Measurements from ENCODE around the gene TTLL12. TPM values are rescaled to one million over a fixed set of nuclear protein-coding genes. Genes with fewer than 3 reads are reported as not detected.

TTLL12 gene
- polyA plus RNA-seq (ENCODE audit: insufficient read length in 4 of 4) = 10 to 100 TPM; 25.2 to 35.7 (median 26.1) TPM

- DNase-seq (ENCODE audit: low read depth in 4 of 4, low spot score in 2 of 4) = no peak
Measured at GRCh38 chr22:43186272-43187170, at the start of gene TTLL12. TTLL12 (minus strand) TSS chr22:43187134; CDS start chr22:43187069, 65 bp downstream.

GRCh38 chr22:43235445-43236409 lies 48.8 kb upstream of the TTLL12 start:
- no peak for DNase-seq (ENCODE audit: low read depth in 4 of 4, low spot score in 2 of 4)

DNA sequence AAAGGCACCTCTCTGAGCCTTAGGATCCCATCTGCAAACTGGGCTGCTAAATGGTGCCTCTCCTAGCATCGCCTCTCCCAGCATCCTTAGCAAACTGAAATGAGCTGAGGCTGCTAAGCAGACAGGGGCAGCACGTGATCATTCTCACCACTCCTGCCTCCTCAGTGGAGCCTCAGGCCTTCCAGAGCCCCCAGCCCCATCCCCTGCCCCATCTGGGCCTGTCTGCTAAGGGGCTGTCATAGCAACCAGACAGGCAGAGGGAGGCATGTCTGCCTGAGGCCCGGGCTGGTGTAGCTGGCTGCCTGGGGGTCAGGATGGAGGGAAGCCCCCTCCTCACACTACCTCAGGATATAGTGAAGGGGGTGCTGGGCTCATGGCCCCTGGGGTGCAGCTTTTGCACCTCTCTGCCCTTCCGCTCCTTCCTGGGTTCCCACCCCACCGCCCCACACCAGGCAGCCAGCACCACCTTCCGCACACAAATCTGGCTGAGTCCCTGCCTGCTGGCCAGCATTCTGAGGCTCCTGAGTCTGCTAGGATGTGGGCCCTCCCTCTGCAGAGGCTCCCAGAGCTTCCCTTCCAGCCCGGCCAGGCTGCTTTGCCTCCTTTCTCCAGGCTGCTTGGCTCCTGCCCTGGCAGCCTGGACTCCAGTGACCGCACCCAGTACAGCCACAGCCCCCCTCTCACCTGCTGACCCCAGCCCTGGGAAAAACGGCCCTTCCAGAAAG lies 47.5 kb upstream of the TTLL12 start:
- DNase-seq (ENCODE audit: low read depth in 4 of 4, low spot score in 2 of 4) = no peak

DNA sequence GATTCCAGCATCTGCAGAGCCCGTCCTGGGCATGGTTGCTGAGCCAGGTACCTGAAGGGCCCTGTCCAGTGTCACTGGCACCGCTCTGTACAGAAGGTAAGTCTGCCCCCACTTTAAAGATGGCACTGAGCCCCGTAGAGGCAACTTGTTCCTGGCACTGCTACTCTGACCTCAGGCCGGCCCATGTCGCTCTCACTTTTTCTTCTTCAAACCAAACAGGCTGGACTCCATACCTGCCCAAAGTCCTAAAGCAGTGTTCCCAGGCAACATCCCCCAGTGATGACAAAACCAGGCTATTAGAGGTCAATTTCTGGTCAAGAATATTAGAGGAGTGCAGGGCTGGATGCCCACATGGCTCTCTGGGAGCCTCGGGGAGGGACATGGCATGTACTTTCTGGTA lies 46.6 kb upstream of the TTLL12 start:
- DNase-seq (ENCODE audit: low read depth in 4 of 4, low spot score in 2 of 4) = no peak

DNA sequence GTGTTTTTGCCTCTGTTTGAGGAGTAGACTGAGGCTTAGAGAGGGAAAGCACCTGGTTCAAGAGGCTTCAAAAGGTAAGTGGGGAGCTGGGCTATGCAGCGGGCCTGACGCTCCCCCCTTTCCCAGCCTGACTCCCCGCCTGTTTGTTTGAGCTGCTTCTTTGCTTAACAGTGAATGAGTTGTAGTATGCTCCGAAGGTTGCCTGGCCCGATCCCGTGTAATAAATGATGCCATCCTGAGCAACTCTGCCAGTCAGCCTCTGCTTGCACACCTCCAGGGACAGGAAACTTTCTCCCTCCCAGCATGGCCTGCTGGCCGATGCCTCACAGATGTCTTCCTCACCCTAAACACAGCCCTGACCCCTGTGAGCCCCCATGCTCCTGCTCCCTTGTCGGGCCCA lies 45.5 kb upstream of the TTLL12 start:
- no peak for DNase-seq (ENCODE audit: low read depth in 4 of 4, low spot score in 2 of 4)

- DNase-seq (ENCODE audit: low read depth in 4 of 4, low spot score in 2 of 4) = no peak
Measured at GRCh38 chr22:43231724-43232034, 44.7 kb upstream of the TTLL12 start.

- DNase-seq (ENCODE audit: low read depth in 4 of 4, low spot score in 2 of 4) = peak in 1 of 4 donors; percentile 26
Measured at GRCh38 chr22:43230971-43231723, 44.2 kb upstream of the TTLL12 start.

DNA sequence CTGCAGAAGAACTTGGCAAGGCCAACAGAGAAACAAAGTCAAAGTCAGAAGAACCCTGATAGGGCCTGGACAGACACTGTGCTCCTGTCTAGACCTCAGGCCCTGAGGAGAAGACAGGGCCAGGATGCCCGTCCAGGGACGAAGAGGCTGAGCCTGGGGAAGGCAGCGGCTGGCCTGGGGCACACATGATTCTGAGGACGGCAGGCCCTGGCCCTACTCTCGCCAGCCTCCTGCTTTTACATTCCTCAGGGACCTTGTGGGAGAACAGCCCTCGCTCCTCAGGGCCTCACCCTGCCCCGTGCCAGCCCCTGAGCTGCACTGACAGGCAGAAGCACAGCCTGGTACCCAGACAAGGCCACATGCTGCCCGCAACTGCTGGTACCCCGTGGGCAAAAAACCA lies 43.6 kb upstream of the TTLL12 start:
- DNase-seq (ENCODE audit: low read depth in 4 of 4, low spot score in 2 of 4) = no peak

DNA sequence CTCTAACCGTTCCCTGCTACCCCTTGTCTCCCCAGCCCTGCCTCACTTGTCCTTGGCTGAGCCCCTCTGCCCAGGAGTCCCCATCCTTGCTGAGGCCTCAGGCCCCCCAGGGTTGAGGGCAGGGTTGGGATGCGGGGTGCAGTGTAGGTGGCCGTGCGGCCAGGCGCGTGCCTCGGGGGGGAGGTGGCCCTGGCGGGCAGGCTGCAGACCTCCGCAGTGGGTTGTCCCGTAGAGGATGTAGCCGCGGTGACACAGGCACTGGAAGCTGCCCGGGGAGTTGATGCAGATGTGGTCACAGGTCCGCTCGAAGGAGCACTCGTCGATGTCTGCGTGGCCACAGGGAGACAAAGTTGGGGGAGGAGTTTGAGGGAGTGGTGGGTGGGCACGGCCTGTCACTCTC lies 41.9 kb upstream of the TTLL12 start:
- DNase-seq (ENCODE audit: low read depth in 4 of 4, low spot score in 2 of 4) = no peak

- DNase-seq (ENCODE audit: low read depth in 4 of 4, low spot score in 2 of 4) = no peak
Measured at GRCh38 chr22:43228330-43228729, 41.4 kb upstream of the TTLL12 start.

DNA sequence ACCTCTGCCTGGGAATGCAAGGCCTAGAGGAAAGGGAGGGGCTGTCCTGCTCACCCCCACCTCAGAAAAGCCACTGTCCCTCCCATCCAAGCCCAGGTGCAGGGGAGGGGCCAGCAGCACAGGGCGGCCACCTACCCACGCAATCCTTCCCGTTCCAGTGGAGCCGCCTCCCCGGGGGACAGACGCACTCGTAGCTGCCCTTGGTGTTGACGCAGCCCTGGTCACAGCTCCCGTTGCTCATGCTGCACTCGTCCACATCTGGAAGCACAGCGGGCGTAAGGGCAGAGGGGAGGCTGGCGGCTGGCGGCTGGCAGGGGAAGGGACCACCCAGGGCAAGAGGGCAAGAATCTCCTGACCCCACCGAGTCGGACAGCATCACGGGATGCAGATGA lies 40.3 kb upstream of the TTLL12 start:
- DNase-seq (ENCODE audit: low read depth in 4 of 4, low spot score in 2 of 4) = no peak

DNA sequence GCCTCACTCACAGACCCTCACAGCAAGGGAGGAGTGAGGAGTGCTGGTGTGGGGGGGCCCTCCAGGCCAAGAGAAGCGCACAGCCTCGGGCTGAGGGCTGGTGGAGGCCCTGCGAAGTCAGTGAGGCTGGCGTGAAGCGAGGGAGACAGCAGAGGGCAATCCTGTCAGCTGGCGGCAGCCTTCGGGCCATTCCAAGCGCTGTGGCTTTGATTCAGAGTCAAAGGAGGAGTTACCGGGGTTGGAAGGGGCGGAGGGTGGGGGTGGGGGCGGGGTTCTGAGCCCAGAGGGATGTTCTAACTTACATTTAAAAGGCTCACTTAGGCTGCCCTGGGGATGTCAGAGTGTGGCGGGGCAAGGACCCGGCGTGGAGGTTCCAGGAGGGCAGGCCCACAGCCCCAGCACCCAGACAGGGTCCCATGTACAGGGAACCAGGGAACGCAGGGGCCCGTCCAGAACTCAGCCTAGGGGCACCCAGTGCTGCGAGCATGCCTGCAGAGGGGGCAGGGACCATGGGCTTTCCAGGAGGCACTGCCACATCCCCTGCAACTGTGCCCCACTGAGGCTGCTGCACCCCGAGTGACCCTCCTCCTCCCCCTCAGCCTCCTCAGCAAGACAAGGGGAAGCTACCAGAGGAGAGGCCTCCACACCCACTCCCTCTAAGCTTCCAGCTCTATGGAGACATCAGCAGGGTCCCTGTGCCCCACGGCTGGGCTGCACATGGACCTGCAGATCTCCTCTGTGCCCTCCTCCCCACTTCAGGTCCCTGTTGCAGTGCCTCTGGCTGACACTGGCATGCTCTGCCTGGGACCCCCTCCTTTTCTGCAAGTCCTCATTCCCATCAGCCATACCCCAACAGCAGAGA lies 39.7 kb upstream of the TTLL12 start:
- DNase-seq (ENCODE audit: low read depth in 4 of 4, low spot score in 2 of 4) = no peak

DNA sequence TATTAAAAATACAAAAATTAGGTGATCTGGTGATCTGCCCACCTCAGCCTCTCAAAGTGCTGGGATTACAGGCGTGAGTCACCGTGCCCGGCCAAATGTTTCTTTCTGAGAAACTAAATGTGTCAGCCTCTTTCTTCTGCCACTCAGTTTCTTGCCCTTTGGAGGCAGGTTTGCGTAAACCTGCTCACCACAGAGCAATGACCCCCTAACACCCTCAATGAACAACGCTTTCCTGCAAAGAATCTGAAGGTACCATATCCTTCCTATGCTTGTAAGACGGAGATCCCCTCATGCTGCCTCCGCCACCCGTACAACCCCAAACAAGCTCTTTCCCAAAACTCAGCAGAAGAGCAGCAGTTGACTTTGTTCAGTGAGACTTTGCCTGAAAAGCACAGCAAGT lies 38.7 kb upstream of the TTLL12 start:
- no peak for DNase-seq (ENCODE audit: low read depth in 4 of 4, low spot score in 2 of 4)

- no peak for DNase-seq (ENCODE audit: low read depth in 4 of 4, low spot score in 2 of 4)
Measured at GRCh38 chr22:43222987-43223386, 36.1 kb upstream of the TTLL12 start.

GRCh38 chr22:43222262-43222661 lies 35.3 kb upstream of the TTLL12 start:
- no peak for DNase-seq (ENCODE audit: low read depth in 4 of 4, low spot score in 2 of 4)

DNA sequence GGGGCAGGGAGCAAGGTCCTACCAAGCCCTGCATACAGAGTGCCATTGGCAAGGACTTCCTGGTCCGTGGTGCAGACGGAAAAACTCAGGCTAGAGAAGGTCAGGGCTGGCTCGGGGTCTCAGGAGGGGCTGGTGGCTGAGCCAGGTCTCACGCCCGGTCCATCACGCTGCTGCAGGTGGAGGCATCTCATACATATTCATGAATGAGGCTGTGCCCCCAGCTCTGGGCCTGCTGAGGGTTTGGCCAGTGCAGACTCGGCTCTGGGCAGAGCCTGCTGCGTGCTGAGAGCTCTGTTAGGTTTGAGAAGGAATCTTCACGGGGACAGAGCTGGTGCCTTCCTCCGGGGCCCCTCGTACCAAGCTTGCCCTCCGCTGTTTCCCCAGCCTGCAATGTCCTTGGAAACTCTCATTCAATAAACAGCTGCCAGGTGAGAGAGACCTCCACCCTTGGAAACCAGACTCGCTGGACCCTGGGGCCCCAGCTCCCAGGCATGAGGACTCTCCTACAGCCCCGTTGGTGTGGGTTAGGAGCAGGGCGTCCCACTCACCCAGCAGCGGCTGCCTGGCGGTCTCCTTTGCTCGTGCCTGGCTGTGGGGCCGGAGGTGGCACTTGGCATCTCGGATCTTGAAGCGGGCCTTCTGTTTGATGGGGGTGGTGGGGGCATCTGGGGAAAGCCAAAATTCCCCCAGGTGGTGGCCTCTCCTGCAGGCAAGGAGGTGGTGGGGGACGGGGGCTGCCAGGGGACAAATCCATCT lies 33.9 kb upstream of the TTLL12 start:
- no peak for DNase-seq (ENCODE audit: low read depth in 4 of 4, low spot score in 2 of 4)

DNA sequence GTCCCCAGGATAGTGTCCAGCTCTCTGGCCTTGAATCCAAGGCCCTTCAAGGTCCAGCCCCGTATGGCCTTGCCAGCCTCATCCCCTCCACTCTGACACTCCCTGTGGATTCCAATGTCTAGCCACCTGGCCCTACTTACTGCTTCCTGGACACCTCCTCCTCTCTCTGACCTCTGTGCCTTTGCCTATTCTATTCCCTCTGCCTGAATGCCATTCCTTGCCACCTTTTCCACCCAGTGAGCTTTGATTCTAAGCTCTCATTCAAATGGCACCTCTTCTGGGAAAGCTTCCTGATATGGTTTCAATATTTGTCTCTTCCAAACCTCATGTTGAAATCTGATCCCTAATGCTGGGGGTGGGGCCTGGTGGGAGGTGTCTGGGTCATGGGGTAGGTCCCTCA lies 31.9 kb upstream of the TTLL12 start:
- no peak for DNase-seq (ENCODE audit: low read depth in 4 of 4, low spot score in 2 of 4)

DNA sequence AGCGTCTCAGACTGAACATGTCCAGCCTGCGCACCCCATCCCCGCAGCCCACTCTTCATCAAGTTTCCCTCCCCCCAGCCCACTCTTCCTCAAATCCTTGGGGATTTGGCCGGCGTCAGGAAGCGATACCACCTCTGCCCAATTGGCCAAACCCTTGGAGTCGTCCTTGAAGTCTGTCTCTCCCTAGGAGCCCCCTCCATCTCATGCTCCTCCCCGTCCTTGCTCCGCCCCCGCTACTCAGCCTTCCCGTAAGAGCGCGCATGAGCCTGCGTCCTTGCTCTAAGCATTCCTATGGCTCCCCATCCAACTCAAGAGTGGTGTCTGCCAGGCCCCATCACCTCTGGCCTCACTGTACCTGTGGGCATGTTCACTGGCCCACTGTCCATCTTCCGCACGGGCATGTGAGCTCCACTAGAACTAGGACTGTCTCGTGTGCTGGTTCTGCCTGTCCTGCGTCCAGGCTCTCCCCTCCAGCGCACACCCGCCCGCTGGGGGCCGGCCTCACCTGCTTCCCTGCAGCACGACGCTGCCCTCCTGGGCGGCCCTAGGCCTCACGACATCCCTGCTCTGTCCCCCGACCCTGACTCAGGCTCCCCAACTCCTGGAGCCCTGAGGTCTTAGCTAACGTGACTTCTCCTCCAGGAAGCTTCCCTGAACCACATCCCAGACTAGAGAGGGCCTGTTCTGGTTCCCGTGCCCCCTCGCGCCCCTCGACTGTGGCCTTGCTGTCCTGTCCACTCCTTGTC lies 30.5 kb upstream of the TTLL12 start:
- DNase-seq (ENCODE audit: low read depth in 4 of 4, low spot score in 2 of 4) = no peak
